ENCODE data around the gene CA14.
"Not testable (repeated sequence)": the region's sequence is repeated elsewhere in the genome, so short reads cannot be mapped to it uniquely, and the experiment has no call there.

The CA14 gene

DNA sequence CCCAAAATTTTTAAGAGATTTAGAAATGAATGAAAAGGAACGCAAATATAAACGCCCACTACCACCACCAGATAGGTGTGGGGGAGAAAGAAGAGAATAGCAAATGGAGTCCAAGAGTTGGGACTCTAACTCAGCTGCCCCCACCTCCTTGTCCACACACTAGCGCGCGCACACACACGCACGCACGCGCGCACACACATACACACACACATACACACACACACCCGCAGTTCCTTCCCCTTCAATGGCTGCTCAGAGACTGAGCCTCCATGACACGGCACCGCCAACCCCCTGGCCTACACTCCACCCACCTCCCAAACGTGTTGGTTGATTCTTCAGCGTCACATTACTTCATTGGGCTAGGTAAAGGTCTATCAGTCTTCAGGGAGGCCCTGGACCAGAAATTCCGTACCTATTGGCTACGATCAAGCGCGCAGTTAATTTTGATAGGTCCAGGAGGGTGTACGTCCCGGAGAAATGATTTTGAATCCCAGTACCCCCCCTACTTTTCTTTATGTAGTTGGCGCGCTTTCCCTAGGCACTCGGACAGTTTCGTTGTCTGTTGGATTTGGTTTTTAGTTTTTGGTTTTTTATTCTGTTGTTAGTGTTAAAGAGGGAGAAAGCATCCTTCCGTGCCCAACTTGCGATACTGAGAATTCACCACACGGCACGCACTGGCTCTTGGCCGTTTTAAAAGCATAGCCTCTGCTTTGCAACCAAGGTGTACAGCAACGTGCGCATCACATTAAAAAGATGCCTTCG is 21.5 kb upstream of the CA14 start, which contains the start of gene ANP32E:
Gene ANP32E (minus strand): TSS at position 261 of the 762 bp plus-strand sequence. CDS start 326 bp downstream, outside the sequence.
- peak; percentile 79 to 92 (median 91) for DNase-seq (ENCODE audit: low read depth in 3 of 3)

DNA sequence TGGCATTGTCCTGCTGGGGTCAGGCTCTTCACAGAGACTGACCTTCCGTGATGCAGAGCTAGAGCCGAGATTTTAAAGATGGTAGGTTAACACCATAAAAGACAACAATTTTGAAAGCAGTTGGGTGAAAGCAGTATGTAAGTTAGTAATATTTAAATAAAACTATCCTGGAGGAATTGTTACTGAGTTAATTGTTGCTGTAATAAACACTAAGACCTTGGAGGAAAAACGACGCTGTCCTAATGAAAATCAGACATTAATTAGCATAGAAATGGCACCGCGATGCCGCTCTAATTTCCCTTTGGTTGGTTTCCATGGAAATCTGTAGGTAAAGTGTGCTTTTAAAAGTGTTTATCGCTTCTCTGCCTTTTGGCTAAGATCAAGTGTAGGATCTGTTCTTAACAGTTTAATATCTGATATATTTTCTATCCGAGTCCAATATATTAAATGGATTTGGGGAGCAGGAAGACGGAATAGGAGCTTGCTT is 20.9 kb upstream of the CA14 start:
- DNase-seq (ENCODE audit: low read depth in 3 of 3): no peak

GRCh38 chr1:150237176-150237575 is 20.4 kb upstream of the CA14 start:
- not testable (repeated sequence) for DNase-seq (ENCODE audit: low read depth in 3 of 3)

GRCh38 chr1:150237746-150238145 is 19.8 kb upstream of the CA14 start:
- DNase-seq (ENCODE audit: low read depth in 3 of 3): no peak

DNA sequence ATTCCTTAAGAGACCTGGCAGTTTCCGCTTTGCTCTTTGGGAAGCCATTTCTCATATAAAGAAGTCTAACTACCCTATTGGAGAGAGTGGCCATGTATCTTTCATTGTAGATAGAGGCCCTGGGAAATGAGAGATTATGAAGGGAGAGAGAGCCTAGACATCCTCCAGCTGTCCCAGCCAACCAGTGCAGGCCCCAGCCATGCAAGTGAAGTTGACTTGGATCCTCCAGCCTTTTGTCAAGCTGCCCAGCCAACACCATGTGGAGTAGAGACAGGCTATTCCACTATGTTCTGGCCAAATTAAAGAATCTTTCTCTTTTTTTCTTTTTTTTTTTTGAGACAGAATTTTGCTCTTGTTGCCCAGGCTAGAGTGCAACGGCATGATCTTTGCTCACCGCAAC is 14.6 kb upstream of the CA14 start:
- DNase-seq (ENCODE audit: low read depth in 3 of 3): no peak

DNA sequence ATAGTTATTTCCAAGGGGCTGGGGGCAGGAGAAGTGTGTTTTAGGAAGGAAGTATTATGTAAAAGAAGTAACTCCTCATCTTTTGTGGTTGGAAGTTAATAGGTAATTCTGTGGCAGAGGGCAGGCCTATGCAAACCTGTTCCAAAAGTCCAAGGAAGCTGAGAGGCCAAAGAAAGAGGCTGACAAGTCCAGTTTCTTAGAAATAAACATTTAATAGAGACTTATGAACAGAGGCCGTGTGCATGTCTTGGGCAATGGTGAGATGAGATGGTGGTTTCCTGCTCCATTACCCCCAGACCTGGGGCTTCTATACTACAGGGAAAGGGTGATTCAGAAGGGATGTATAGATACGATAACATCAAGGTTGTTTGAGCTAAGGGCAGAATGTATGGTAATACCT is 7.6 kb upstream of the CA14 start:
- no peak for DNase-seq (ENCODE audit: low read depth in 3 of 3)

- no peak for DNase-seq (ENCODE audit: low read depth in 3 of 3)
Observed at GRCh38 chr1:150256198-150256553, 1.4 kb upstream of the CA14 start.

DNA sequence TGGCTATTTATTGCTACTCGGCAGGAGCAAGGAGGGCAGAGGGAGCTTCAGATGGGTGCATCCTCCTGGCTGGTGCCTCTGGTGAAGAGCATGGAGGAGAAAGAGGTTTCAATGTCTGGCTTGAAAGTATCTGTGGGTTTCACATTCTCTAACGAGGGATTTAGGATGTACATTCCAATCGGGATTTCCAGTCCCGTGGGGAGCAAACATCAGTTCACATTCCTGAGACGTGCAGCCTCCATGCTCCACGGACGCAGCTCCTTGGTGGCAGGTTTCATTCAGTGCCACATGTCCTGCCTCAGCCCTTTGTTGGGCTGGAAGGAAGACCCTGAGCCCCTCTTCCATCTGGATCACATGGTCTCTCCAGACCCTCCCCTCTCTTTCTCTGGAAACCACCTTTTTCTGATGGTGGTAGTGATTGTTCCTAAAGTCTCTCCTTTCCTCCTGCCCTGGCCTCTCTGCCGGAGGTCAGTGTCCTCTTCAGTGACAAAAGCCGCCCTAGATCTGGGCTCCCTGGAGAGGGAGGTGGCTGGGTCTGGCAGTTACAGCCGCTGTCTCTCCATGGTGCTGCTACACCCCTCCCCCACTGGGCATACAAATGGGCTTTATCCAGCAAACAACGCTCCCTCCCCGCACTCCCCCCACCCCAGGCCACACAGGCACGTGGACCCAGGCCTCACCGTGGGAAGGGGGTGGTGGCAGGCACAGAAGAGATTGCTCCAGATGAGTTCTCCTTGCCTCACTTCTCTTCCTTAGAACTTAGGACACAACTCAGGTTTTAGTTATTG is 826 bp upstream of the CA14 start:
- DNase-seq (ENCODE audit: low read depth in 3 of 3): no peak

GRCh38 chr1:150259217-150259616 is 1.6 kb downstream of the CA14 start:
- DNase-seq (ENCODE audit: low read depth in 3 of 3): no peak

GRCh38 chr1:150259758-150260669 is 2.4 kb downstream of the CA14 start:
- no peak for DNase-seq (ENCODE audit: low read depth in 3 of 3)

DNA sequence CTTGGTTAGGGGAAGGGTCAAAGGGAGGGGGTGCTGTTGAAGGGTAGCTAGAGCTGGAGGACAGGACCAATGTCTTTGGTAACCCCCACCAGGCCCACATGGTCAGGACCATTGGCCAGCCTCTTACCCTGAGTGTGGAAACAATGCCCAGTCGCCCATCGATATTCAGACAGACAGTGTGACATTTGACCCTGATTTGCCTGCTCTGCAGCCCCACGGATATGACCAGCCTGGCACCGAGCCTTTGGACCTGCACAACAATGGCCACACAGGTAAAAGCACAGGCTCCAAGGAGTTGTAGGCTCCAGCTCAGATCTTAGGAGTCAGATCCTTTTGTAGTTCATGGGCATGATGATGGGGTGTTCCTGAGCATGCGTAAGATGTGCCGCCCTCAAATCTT is 3.8 kb downstream of the CA14 start:
- DNase-seq (ENCODE audit: low read depth in 3 of 3): no peak

DNA sequence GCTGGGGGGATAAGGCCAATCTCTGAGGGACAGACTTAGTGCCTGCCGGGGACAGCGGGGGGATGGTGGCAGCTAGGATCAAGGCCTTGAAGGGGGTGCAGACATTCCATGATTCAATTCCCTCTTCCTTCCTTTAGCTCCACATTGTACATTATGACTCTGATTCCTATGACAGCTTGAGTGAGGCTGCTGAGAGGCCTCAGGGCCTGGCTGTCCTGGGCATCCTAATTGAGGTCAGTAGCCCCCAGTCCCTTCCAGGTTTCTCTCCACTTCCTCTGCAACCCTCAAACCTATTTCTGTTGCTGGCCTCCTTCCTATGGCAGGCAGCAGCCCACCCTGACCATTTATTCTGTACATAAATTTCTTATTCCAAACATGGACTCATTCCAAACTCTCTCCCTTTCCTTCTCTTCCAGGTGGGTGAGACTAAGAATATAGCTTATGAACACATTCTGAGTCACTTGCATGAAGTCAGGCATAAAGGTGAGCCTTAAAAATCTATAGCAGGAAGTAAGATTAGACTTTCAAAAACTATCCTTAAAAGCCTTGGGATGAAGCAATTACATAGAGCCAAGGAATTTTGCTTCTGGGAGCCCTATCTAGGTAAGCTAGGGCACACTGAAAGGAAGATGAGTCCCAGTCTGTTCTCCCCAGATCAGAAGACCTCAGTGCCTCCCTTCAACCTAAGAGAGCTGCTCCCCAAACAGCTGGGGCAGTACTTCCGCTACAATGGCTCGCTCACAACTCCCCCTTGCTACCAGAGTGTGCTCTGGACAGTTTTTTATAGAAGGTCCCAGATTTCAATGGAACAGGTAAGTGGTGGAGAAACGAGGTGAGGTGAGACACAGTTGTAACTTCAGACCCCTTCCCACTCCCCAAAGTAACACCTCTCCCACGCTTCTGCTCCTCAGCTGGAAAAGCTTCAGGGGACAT is 5.1 kb downstream of the CA14 start:
- no peak for DNase-seq (ENCODE audit: low read depth in 3 of 3)

GRCh38 chr1:150263549-150263948 is 6.0 kb downstream of the CA14 start:
- no peak for DNase-seq (ENCODE audit: low read depth in 3 of 3)

GRCh38 chr1:150267896-150268295 is 10.3 kb downstream of the CA14 start:
- no peak for DNase-seq (ENCODE audit: low read depth in 3 of 3)

DNA sequence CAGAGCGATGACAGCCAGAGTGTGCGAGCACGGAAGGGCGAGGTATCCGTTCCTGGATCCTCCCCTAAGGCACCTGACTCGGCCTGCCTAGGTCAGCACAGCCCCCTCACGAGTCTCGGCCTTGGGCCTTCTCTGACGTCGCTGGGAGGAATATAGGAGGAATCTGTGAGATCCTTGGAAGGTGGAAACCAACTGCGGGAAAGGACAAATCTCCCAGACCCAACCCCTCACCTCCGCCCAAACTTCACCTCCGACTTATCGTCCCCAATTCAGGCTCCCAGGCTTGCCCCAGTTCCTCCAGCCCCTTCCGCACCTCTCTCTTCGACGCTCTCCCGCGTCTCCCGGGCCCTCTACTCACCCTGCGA is 10.7 kb downstream of the CA14 start:
- no peak for DNase-seq (ENCODE audit: low read depth in 3 of 3)

DNA sequence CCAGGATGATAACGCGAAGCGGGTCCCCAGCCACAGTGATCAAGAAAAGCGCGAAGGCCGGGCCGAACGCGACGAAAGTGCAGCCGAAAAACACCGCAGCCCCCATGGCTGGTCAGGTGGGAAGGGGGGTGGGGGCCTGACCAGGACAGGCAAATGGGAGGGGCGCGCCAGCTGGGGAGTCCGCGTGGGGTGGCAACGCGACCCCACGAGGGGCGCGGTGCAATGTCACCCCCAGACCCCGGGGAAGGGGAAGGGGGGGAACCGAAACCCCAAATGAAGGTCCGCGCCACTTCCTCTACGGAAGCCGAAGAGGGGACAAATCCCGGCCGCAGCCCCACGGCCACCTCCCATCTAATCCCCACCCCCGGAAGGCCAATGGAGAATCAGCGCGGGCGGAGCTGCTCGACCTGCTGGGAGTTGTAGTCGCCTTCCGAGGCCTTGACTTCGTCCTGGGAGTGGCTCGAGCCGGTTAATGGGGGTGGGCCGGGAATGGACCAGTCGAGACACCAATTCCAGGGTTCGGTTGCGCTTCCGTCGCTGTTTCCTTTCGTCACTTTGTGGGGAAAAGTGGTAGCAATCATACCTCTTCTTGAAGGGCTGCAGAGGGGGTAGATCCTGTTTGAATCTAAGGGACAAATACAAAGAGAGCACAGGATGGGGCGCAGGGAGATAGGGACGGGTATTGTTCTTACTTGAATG is 11.3 kb downstream of the CA14 start, which contains the start of gene APH1A:
Gene APH1A (minus strand): TSS at position 312 of the 699 bp plus-strand sequence. CDS start 206 bp downstream, at position 106.
- DNase-seq (ENCODE audit: low read depth in 3 of 3): peak; percentile 89 to 95 (median 93)

DNA sequence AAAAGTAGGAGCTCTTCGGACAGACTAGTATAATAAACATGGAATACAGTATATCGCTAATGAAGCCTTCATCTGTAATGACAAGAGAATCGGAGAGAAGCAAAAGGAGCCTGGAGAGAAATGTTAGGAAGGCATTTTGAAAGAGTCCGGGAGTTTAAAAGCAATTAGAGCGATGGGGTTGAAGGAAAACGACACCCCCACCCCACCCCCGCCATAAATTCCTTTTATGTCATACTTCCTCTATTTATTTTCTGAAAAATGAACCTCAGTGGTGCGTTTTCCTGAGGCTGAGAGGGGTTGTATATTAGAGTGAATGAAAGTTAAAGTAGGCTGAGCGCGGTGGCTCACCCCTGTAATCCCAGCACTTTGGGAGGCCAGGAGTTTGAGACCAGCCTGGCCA is 11.9 kb downstream of the CA14 start:
- no peak for DNase-seq (ENCODE audit: low read depth in 3 of 3)

DNA sequence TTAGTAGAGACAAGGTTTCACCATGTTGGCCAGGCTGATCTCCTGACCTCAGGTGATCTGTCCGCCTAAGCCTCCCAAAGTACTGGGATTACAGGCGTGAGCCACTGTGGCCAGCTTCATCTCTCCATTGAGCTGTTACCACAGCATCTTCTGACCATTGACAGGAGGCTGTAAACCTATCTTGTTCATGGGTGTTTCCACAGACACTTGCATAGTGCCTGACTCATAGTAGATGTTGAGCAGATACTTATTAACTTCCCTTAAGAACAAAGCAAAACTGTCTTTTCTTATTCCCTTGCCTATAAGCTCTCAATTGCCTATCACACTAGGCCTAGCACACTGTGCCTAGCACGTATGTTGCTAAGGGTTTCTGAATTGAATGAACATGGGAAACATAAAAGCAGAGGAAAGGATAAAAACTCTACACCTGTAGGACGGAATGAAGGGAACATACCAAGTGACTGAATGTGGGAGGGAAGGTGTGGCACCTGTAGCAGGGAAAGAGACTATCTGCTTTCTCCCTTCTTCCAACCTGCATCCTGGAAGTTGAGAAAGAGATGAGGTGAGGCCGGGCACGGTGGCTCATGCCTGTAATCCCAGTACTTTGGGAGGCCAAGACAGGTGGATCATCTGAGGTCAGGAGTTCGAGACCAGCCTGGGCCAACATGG is 13.9 kb downstream of the CA14 start:
- DNase-seq (ENCODE audit: low read depth in 3 of 3): no peak

- DNase-seq (ENCODE audit: low read depth in 3 of 3): no peak
Observed at GRCh38 chr1:150273311-150273710, 15.7 kb downstream of the CA14 start.
